IMR-90 (cell line): ENCODE measurements around the gene SVEP1. TPM values are rescaled to one million over a fixed set of nuclear protein-coding genes. Genes with fewer than 3 reads are reported as not detected.
A peak's percentile ranks its signal among the peaks of the same experiment; 100 is the strongest.

Source experiments
- ATAC-seq: fragments of 200-7000 bp; cut with Tn5 transposase; 2 replicates; pipeline ENCODE4 v1.9.1; 2020; ENCODE audit warnings: low read depth, mild to moderate bottlenecking, moderate library complexity
- BruUV-seq: library from RNA; stranded (reverse); fragments of 400-500 nt; replicated peaks from 2 replicates; lab custom pipeline; 2021; lab: Mats Ljungman, UMichigan
- CTCF ChIA-PET: fragments of 300-600 bp; formaldehyde crosslinking; extraction: SDS; loops from one replicate; lab custom pipeline; 2021; ENCODE audit warnings: antibody characterized with exemption; lab: Yijun Ruan, JAX
- POLR2A ChIA-PET: fragments of 300-600 bp; sonication (Branson Sonifier 250); formaldehyde crosslinking; loops from one replicate; lab custom pipeline; 2022; ENCODE audit warnings: antibody characterized with exemption; ENCODE audit not compliant: unreplicated experiment; lab: Charles Lee
- DNase-seq: peaks from one replicate; pipeline ENCODE4 v3.0.0; 2013
- H2AFZ ChIP-seq: replicated peaks from 2 replicates; pipeline ENCODE3; 2013; ENCODE audit warnings: low read length, mild to moderate bottlenecking; ENCODE audit not compliant: poor library complexity
- H2AK5ac ChIP-seq: 2 replicates; pipeline ENCODE4 v1.6.1; 2013; ENCODE audit warnings: low read depth, low read length, inconsistent platforms
- H2AK9ac ChIP-seq: replicated peaks from 2 replicates; pipeline ENCODE3; 2013; ENCODE audit warnings: mild to moderate bottlenecking, low read depth, low read length, moderate library complexity; ENCODE audit not compliant: poor library complexity
- H2BK120ac ChIP-seq: 2 replicates; pipeline ENCODE4 v1.6.1; 2013; ENCODE audit warnings: low read depth, low read length, inconsistent platforms
- H2BK15ac ChIP-seq: 3 replicates; pipeline ENCODE4 v1.6.1; 2013; ENCODE audit warnings: low read depth, low read length, inconsistent platforms
- H2BK20ac ChIP-seq: 2 replicates; pipeline ENCODE4 v1.6.1; 2013; ENCODE audit warnings: low read depth, mild to moderate bottlenecking, inconsistent platforms, low read length, moderate library complexity
- H2BK5ac ChIP-seq: 2 replicates; pipeline ENCODE4 v1.6.1; 2013; ENCODE audit warnings: mild to moderate bottlenecking, low read depth, low read length, inconsistent platforms; ENCODE audit not compliant: poor library complexity, severe bottlenecking
- H3K14ac ChIP-seq: replicated peaks from 2 replicates; pipeline ENCODE4 v1.6.1; 2013; ENCODE audit warnings: low read depth, low read length, inconsistent platforms
- H3K18ac ChIP-seq: 2 replicates; pipeline ENCODE4 v1.6.1; 2013; ENCODE audit warnings: low read depth, low read length, control low read depth
- H3K23ac ChIP-seq: 2 replicates; pipeline ENCODE4 v1.6.1; 2013; ENCODE audit warnings: low read depth, low read length, inconsistent platforms
- H3K27ac ChIP-seq: 2 replicates; pipeline ENCODE4 v1.5.1; 2013; ENCODE audit warnings: mild to moderate bottlenecking, control low read depth, low read length; ENCODE audit not compliant: insufficient read depth
- H3K27me3 ChIP-seq: 2 replicates; pipeline ENCODE4 v1.6.1; 2013; ENCODE audit warnings: low read length; ENCODE audit not compliant: control insufficient read depth, insufficient read depth
- H3K36me3 ChIP-seq: 2 replicates; pipeline ENCODE4 v1.6.1; 2013; ENCODE audit warnings: low read length, mixed read lengths; ENCODE audit not compliant: control insufficient read depth, insufficient read depth
- H3K4ac ChIP-seq: 2 replicates; pipeline ENCODE4 v1.6.1; 2013; ENCODE audit warnings: low read depth, low read length, inconsistent platforms
- H3K4me1 ChIP-seq: 2 replicates; pipeline ENCODE4 v1.6.1; 2013; ENCODE audit warnings: low read length, mixed read lengths; ENCODE audit not compliant: control insufficient read depth, insufficient read depth
- H3K4me2 ChIP-seq: 2 replicates; pipeline ENCODE4 v1.6.1; 2013; ENCODE audit warnings: low read depth, mild to moderate bottlenecking, control low read depth, low read length, moderate library complexity
- H3K4me3 ChIP-seq: 2 replicates; pipeline ENCODE4 v1.5.1; 2013; ENCODE audit warnings: low read depth, mild to moderate bottlenecking, control low read depth, low read length, moderate library complexity; ENCODE audit not compliant: insufficient read depth
- H3K56ac ChIP-seq: 2 replicates; pipeline ENCODE4 v1.6.1; 2013; ENCODE audit warnings: low read length, inconsistent platforms; ENCODE audit not compliant: insufficient read depth; ENCODE audit errors: extremely low read depth
- H3K79me1 ChIP-seq, 2 experiments: 2 replicates each; pipeline ENCODE4 v1.6.1; 2013; ENCODE audit warnings: low read length in 2 of 2, inconsistent platforms in 1 of 2, low read depth in 1 of 2
- H3K9ac ChIP-seq: 2 replicates; pipeline ENCODE4 v1.6.1; 2013; ENCODE audit warnings: low read depth, low read length, control low read depth
- H3K9me1 ChIP-seq: 2 replicates; pipeline ENCODE4 v1.6.1; 2013; ENCODE audit warnings: low read length, inconsistent platforms; ENCODE audit not compliant: insufficient read depth
- H3K9me3 ChIP-seq: 2 replicates; pipeline ENCODE4 v1.6.1; 2013; ENCODE audit warnings: low read length; ENCODE audit not compliant: control insufficient read depth, insufficient read depth
- H4K20me1 ChIP-seq: 2 replicates; pipeline ENCODE4 v1.6.1; 2013; ENCODE audit warnings: low read length, inconsistent platforms; ENCODE audit not compliant: insufficient read depth
- H4K5ac ChIP-seq: 2 replicates; pipeline ENCODE4 v1.6.1; 2013; ENCODE audit warnings: mild to moderate bottlenecking, low read depth, low read length, control low read depth
- H4K8ac ChIP-seq, 2 experiments: 2 replicates each; pipeline ENCODE4 v1.6.1; 2013; ENCODE audit warnings: low read depth in 2 of 2, low read length in 2 of 2, control low read depth in 1 of 2, inconsistent platforms in 1 of 2
- H4K91ac ChIP-seq: 2 replicates; pipeline ENCODE4 v1.6.1; 2013; ENCODE audit warnings: low read depth, low read length, inconsistent platforms; ENCODE audit not compliant: insufficient read depth
- BHLHE40 ChIP-seq: fragments of 150-350 bp; IDR thresholded peaks from 2 replicates; pipeline ENCODE4 v1.6.1; 2016; ENCODE audit warnings: mild to moderate bottlenecking, low read depth, low read length
- CEBPB ChIP-seq: IDR thresholded peaks from 2 replicates; pipeline ENCODE4 v1.6.1; 2012; ENCODE audit warnings: low read depth, low read length, improper control_type of control experiment
- CHD1 ChIP-seq: IDR thresholded peaks from 2 replicates; pipeline ENCODE4 v1.6.1; 2012; ENCODE audit warnings: low read depth, low read length, improper control_type of control experiment
- FOS ChIP-seq: fragments of 150-350 bp; IDR thresholded peaks from 2 replicates; pipeline ENCODE4 v1.6.1; 2016; ENCODE audit warnings: low read depth, low read length
- MAFK ChIP-seq: IDR thresholded peaks from 2 replicates; pipeline ENCODE4 v1.6.1; 2012; ENCODE audit warnings: low read depth, low read length, improper control_type of control experiment
- MAZ ChIP-seq: IDR thresholded peaks from 2 replicates; pipeline ENCODE4 v1.6.1; 2012; ENCODE audit warnings: low read depth, mild to moderate bottlenecking, low read length, improper control_type of control experiment, moderate library complexity, borderline replicate concordance
- MXI1 ChIP-seq: IDR thresholded peaks from 2 replicates; pipeline ENCODE4 v1.6.1; 2012; ENCODE audit warnings: low read depth, mild to moderate bottlenecking, low read length, moderate library complexity, borderline replicate concordance
- NFE2L2 ChIP-seq: fragments of 150-350 bp; IDR thresholded peaks from 2 replicates; pipeline ENCODE4 v1.6.1; 2016; ENCODE audit warnings: low read depth, mild to moderate bottlenecking, low read length
- POLR2A ChIP-seq: IDR thresholded peaks from 2 replicates; pipeline ENCODE4 v1.6.1; 2012; ENCODE audit warnings: mild to moderate bottlenecking, low read depth, low read length
- RAD21 ChIP-seq: IDR thresholded peaks from 2 replicates; pipeline ENCODE4 v1.6.1; 2012; ENCODE audit warnings: low read length, improper control_type of control experiment
- RCOR1 ChIP-seq: IDR thresholded peaks from 2 replicates; pipeline ENCODE4 v1.6.1; 2012; ENCODE audit warnings: mild to moderate bottlenecking, low read length, improper control_type of control experiment; ENCODE audit not compliant: insufficient replicate concordance
- RFX5 ChIP-seq: IDR thresholded peaks from 2 replicates; pipeline ENCODE4 v1.8.0; 2012; ENCODE audit warnings: low read depth, mild to moderate bottlenecking, low read length, moderate library complexity
- SMC3 ChIP-seq: fragments of 150-350 bp; IDR thresholded peaks from 2 replicates; pipeline ENCODE4 v1.6.1; 2016; ENCODE audit warnings: low read depth, mild to moderate bottlenecking, antibody characterized with exemption, low read length, moderate library complexity
- WGBS, 2 experiments: methylation state at CpG; one replicate each; pipeline versions ENCODE4 v1.1.5 to v1.1.7; 2013; ENCODE audit warnings: missing lambda C conversion rate in 2 of 2; ENCODE audit not compliant: insufficient read length in 1 of 2; ENCODE audit errors: extremely low coverage in 2 of 2; 5-methylcytosine and 5-hydroxymethylcytosine counted together
- dilution Hi-C: fragments of 300-500 bp; cut with HindIII; formaldehyde crosslinking; loops from one replicate; pipeline ENCODE4 v1.14.3; 2018; ENCODE audit warnings: low sequenced_read_pairs; ENCODE audit not compliant: unreplicated experiment
- in situ Hi-C: fragments of 300-500 bp; cut with MboI; formaldehyde crosslinking; loops from 3 replicates; pipeline ENCODE4 v1.14.3; 2019; ENCODE audit warnings: low sequenced_read_pairs, inconsistent platforms, mixed read lengths
- intact Hi-C: fragments of 100-400 bp; cut with micrococcal nuclease; formaldehyde crosslinking; loops from 2 replicates; pipeline ENCODE4 v1.10.0; 2022
- polyA plus RNA-seq, 3 experiments: library from polyadenylated mRNA; depleted of rRNA; stranded (reverse); fragments of >200 nt; gene quantifications; 2 replicates each; pipeline ENCODE4 v1.2.3, GENCODE V29; 2012; ENCODE audit warnings: low replicate concordance in 1 of 3
- total RNA-seq: library from RNA; depleted of rRNA; stranded (reverse); fragments of >200 nt; gene quantifications from 2 replicates; pipeline ENCODE4 v1.2.3, GENCODE V29; 2012
- TF ChIP-seq, protein P1 (sequence below): fragments of 150-350 bp; IDR thresholded peaks from 2 replicates; pipeline ENCODE4 v1.6.1; 2016; ENCODE audit warnings: low read depth, mild to moderate bottlenecking, low read length, moderate library complexity, borderline replicate concordance
- TF ChIP-seq, protein P2 (sequence below): fragments of 150-350 bp; IDR thresholded peaks from 2 replicates; pipeline ENCODE4 v1.6.1; 2017; ENCODE audit warnings: mild to moderate bottlenecking, antibody characterized with exemption, low read length, low read depth
- TF ChIP-seq, protein P3 (sequence below): conservative IDR thresholded peaks from 2 replicates; pipeline ENCODE4 v1.5.1; 2012; ENCODE audit warnings: mild to moderate bottlenecking, low read depth, low read length, improper control_type of control experiment

SVEP1 gene
- total and polyA plus RNA-seq, 2 of the 4 experiments (the other 2 are of a cell fraction): 4.8 to 16.7 TPM

DNA sequence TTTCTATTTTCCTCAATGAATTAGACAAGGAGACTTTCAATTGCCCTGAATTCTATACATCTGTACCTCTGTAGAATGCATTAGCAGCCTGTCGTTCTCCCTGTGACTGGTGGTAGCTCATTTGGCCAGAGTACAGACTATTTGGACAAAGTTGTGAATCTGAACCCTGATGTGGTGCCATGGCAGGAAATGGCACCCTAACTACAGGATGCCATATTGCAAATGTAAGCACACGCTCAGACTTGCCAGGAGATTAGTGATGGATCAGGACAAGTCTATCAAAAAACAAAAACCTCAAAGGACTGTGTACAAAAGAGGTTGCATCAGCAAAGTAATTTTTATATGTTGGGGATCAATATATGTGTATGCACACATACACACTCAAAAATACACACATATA is 58.3 kb downstream of the SVEP1 start:
- BruUV-seq: no TSS peak
- ChIA-PET CTCF (interaction anchor here (0.6 kb wide), 1 partner anchor 246 kb away, joined by 3 read pairs; no protein-coding TSS in a partner anchor), POLR2A (no interaction called here)
- Histone ChIP-seq H3K14ac (0 out of 2 replicates have a peak overlapping the region, but pooled peaks have one; percentile 14), H4K8ac (no peak overlapping the region), H4K20me1 (no peaks in the 10 kb centered on the region), H2AK9ac (no peak overlapping the region), H3K4me1 (peaks cover 4% of the 10 kb centered on the region), H3K4me2 (no peak overlapping the region), H3K27me3 (no peaks in the 10 kb centered on the region), H2BK5ac (no peak overlapping the region), H3K23ac (no peak overlapping the region), H3K4ac (no peak overlapping the region), H2BK20ac (no peak overlapping the region), H3K56ac (no peak overlapping the region), H2AK5ac (no peak overlapping the region), H2BK15ac (peak overlapping the region; percentile 53; the same call in 1 of the 3 replicates), H4K91ac (0 out of 2 replicates have a peak overlapping the region, but pooled peaks have one; percentile 47), H3K4me3 (no peak overlapping the region), H3K9me3 (no peaks in the 10 kb centered on the region), H2AFZ (no peak overlapping the region), H4K5ac (no peak overlapping the region), H3K9ac (no peak overlapping the region), H3K79me1 (peaks cover 0 to 5% of the 10 kb centered on the region in 2 experiments; a peak in 1 of 4 replicates), H3K27ac (no peak overlapping the region), H2BK120ac (no peak overlapping the region), H3K36me3 (no peaks in the 10 kb centered on the region), H3K18ac (no peak overlapping the region), H3K9me1 (peaks cover 4% of the 10 kb centered on the region; the same call in 1 of the 2 replicates)
- no CpG with 5 or more reads among the region's 2 CpGs for WGBS, 2 experiments
- dilution Hi-C loops (no loop called here), in situ Hi-C loops (no loop called here), intact Hi-C loops (loop anchor here (5.0 kb wide), 1 partner anchor 101 kb away; no protein-coding TSS in a partner anchor)
- ATAC-seq (no peak), DNase-seq (no peak)
- no peak for TF ChIP-seq NFE2L2
- TF ChIP-seq MAZ: no peak
- no peak for TF ChIP-seq RAD21
- TF ChIP-seq POLR2A: no peak
- no peak for TF ChIP-seq CEBPB
- TF ChIP-seq MXI1: no peak
- TF ChIP-seq, protein P1, sequence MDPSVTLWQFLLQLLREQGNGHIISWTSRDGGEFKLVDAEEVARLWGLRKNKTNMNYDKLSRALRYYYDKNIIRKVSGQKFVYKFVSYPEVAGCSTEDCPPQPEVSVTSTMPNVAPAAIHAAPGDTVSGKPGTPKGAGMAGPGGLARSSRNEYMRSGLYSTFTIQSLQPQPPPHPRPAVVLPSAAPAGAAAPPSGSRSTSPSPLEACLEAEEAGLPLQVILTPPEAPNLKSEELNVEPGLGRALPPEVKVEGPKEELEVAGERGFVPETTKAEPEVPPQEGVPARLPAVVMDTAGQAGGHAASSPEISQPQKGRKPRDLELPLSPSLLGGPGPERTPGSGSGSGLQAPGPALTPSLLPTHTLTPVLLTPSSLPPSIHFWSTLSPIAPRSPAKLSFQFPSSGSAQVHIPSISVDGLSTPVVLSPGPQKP: no peak
- TF ChIP-seq, protein P2, sequence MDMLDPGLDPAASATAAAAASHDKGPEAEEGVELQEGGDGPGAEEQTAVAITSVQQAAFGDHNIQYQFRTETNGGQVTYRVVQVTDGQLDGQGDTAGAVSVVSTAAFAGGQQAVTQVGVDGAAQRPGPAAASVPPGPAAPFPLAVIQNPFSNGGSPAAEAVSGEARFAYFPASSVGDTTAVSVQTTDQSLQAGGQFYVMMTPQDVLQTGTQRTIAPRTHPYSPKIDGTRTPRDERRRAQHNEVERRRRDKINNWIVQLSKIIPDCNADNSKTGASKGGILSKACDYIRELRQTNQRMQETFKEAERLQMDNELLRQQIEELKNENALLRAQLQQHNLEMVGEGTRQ: no peak
- no peak for TF ChIP-seq FOS
- TF ChIP-seq, protein P3, sequence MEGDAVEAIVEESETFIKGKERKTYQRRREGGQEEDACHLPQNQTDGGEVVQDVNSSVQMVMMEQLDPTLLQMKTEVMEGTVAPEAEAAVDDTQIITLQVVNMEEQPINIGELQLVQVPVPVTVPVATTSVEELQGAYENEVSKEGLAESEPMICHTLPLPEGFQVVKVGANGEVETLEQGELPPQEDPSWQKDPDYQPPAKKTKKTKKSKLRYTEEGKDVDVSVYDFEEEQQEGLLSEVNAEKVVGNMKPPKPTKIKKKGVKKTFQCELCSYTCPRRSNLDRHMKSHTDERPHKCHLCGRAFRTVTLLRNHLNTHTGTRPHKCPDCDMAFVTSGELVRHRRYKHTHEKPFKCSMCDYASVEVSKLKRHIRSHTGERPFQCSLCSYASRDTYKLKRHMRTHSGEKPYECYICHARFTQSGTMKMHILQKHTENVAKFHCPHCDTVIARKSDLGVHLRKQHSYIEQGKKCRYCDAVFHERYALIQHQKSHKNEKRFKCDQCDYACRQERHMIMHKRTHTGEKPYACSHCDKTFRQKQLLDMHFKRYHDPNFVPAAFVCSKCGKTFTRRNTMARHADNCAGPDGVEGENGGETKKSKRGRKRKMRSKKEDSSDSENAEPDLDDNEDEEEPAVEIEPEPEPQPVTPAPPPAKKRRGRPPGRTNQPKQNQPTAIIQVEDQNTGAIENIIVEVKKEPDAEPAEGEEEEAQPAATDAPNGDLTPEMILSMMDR: no peak
- TF ChIP-seq BHLHE40: no peak
- TF ChIP-seq MAFK: no peak
- TF ChIP-seq RFX5: no peak
- TF ChIP-seq SMC3: no peak
- TF ChIP-seq CHD1: no peak
- TF ChIP-seq RCOR1: no peak
